ENCODE data around the gene TRIP11.
"Not testable (repeated sequence)": the region's sequence is repeated elsewhere in the genome, so short reads cannot be mapped to it uniquely, and the experiment has no call there.

Gene TRIP11

GRCh38 chr14:92039719-92040430 lies at the start of gene TRIP11:
Gene TRIP11, minus strand, starts transcription at chr14:92040059. Its CDS starts 374 bp downstream, at chr14:92039685.
- in situ Hi-C loops (cut with HindIII; ENCODE audit: low pct_unique_long_range_greater_than_20kb, low sequenced_read_pairs), result no loop called here
- no peak for TF ChIP-seq JUND (IDR thresholded peaks at IDR 0.05; ENCODE audit: low read depth)
- peak; percentile 83 to 96 for DNase-seq (ENCODE audit: low read depth in 1 of 2, low spot score in 1 of 2)

- no peak for DNase-seq (ENCODE audit: low read depth in 1 of 2, low spot score in 1 of 2)
- in situ Hi-C loops (cut with HindIII; ENCODE audit: low pct_unique_long_range_greater_than_20kb, low sequenced_read_pairs), result no loop called here
- no peak for TF ChIP-seq JUND (IDR thresholded peaks at IDR 0.05; ENCODE audit: low read depth)
Observed at GRCh38 chr14:92088494-92088893, 48.6 kb upstream of the TRIP11 start.

GRCh38 chr14:92074555-92074954 lies 34.7 kb upstream of the TRIP11 start:
- no peak for DNase-seq (ENCODE audit: low read depth in 1 of 2, low spot score in 1 of 2)
- TF ChIP-seq JUND (IDR thresholded peaks at IDR 0.05; ENCODE audit: low read depth), result no peak
- in situ Hi-C loops (cut with HindIII; ENCODE audit: low pct_unique_long_range_greater_than_20kb, low sequenced_read_pairs), result no loop called here

GRCh38 chr14:92058006-92058917 lies 18.4 kb upstream of the TRIP11 start:
- DNase-seq (ENCODE audit: low read depth in 1 of 2, low spot score in 1 of 2), result no peak
- in situ Hi-C loops (cut with HindIII; ENCODE audit: low pct_unique_long_range_greater_than_20kb, low sequenced_read_pairs), result no loop called here

GRCh38 chr14:92049781-92050180 lies 9.9 kb upstream of the TRIP11 start:
- in situ Hi-C loops (cut with HindIII; ENCODE audit: low pct_unique_long_range_greater_than_20kb, low sequenced_read_pairs), result no loop called here
- no peak for DNase-seq (ENCODE audit: low read depth in 1 of 2, low spot score in 1 of 2)
- TF ChIP-seq JUND (IDR thresholded peaks at IDR 0.05; ENCODE audit: low read depth), result no peak

More at GRCh38 chr14:92058006-92058917, 18.4 kb upstream of the TRIP11 start:
- TF ChIP-seq JUND (IDR thresholded peaks at IDR 0.05; ENCODE audit: low read depth), result no peak

GRCh38 chr14:92049221-92049620 lies 9.4 kb upstream of the TRIP11 start:
- in situ Hi-C loops (cut with HindIII; ENCODE audit: low pct_unique_long_range_greater_than_20kb, low sequenced_read_pairs); DNase-seq (ENCODE audit: low read depth in 1 of 2, low spot score in 1 of 2): not testable (repeated sequence)

GRCh38 chr14:92045904-92046303 lies 6.0 kb upstream of the TRIP11 start:
- DNase-seq (ENCODE audit: low read depth in 1 of 2, low spot score in 1 of 2), result not testable (repeated sequence)

GRCh38 chr14:92041766-92042165 lies 1.9 kb upstream of the TRIP11 start:
- DNase-seq (ENCODE audit: low read depth in 1 of 2, low spot score in 1 of 2); in situ Hi-C loops (cut with HindIII; ENCODE audit: low pct_unique_long_range_greater_than_20kb, low sequenced_read_pairs): not testable (repeated sequence)

More at GRCh38 chr14:92045904-92046303, 6.0 kb upstream of the TRIP11 start:
- in situ Hi-C loops (cut with HindIII; ENCODE audit: low pct_unique_long_range_greater_than_20kb, low sequenced_read_pairs), result not testable (repeated sequence)

- in situ Hi-C loops (cut with HindIII; ENCODE audit: low pct_unique_long_range_greater_than_20kb, low sequenced_read_pairs), result no loop called here
- TF ChIP-seq JUND (IDR thresholded peaks at IDR 0.05; ENCODE audit: low read depth), result no peak
- no peak for DNase-seq (ENCODE audit: low read depth in 1 of 2, low spot score in 1 of 2)
Observed at GRCh38 chr14:92041203-92041602, 1.3 kb upstream of the TRIP11 start.

GRCh38 chr14:92040431-92041051 lies 682 bp upstream of the TRIP11 start:
- DNase-seq (ENCODE audit: low read depth in 1 of 2, low spot score in 1 of 2), result peak; percentile 71 to 78
- in situ Hi-C loops (cut with HindIII; ENCODE audit: low pct_unique_long_range_greater_than_20kb, low sequenced_read_pairs), result no loop called here
- TF ChIP-seq JUND (IDR thresholded peaks at IDR 0.05; ENCODE audit: low read depth), result no peak

- in situ Hi-C loops (cut with HindIII; ENCODE audit: low pct_unique_long_range_greater_than_20kb, low sequenced_read_pairs), result no loop called here
- no peak for TF ChIP-seq JUND (IDR thresholded peaks at IDR 0.05; ENCODE audit: low read depth)
- DNase-seq (ENCODE audit: low read depth in 1 of 2, low spot score in 1 of 2), result peak; percentile 59 to 77
Observed at GRCh38 chr14:92039063-92039718, 668 bp downstream of the TRIP11 start.

GRCh38 chr14:92037989-92038388 lies 1.9 kb downstream of the TRIP11 start:
- DNase-seq (ENCODE audit: low read depth in 1 of 2, low spot score in 1 of 2), result no peak
- TF ChIP-seq JUND (IDR thresholded peaks at IDR 0.05; ENCODE audit: low read depth), result no peak
- in situ Hi-C loops (cut with HindIII; ENCODE audit: low pct_unique_long_range_greater_than_20kb, low sequenced_read_pairs), result no loop called here
